H1 (cell line): ENCODE data around the gene UNC5B. TPM values are rescaled to one million over a fixed set of nuclear protein-coding genes. Genes with fewer than 3 reads are reported as not detected.

Experiments
- CREB1 ChIP-seq: IDR thresholded peaks from 2 replicates; pipeline ENCODE4 v1.6.1; 2012; ENCODE audit warnings: inconsistent platforms
- EP300 ChIP-seq, 2 experiments: IDR thresholded peaks; 1 replicate in 1 of 2; 2 replicates in 1 of 2; pipeline ENCODE4 v1.6.1; 2011 to 2012; ENCODE audit warnings: low read depth in 2 of 2, low read length in 2 of 2, mild to moderate bottlenecking in 2 of 2, borderline replicate concordance in 1 of 2, inconsistent platforms in 1 of 2, moderate library complexity in 1 of 2
- RAD21 ChIP-seq, 2 experiments: IDR thresholded peaks in 1 of 2; conservative IDR thresholded peaks in 1 of 2; 2 replicates each; pipeline ENCODE4 v1.6.1; 2011; ENCODE audit warnings: low read depth in 2 of 2, low read length in 2 of 2, improper control_type of control experiment in 1 of 2, inconsistent platforms in 1 of 2, mild to moderate bottlenecking in 1 of 2, moderate library complexity in 1 of 2
- SP4 ChIP-seq: IDR thresholded peaks from 2 replicates; pipeline ENCODE4 v1.6.1; 2012; ENCODE audit warnings: low read length, inconsistent platforms
- polyA plus RNA-seq, 7 experiments: library from polyadenylated mRNA; depleted of rRNA in 3 of 7; stranded (reverse) in 5 of 7; unstranded in 2 of 7; fragments of >200 nt in 5 of 7; fragments of 200-250 nt in 2 of 7; gene quantifications; 1 replicate in 5 of 7; 2 replicates in 1 of 7; 4 replicates in 1 of 7; pipeline versions ENCODE4 v1.2.1 to v1.2.3, GENCODE V29; 2011 to 2013; ENCODE audit warnings: missing spikeins in 2 of 7, mixed read lengths in 2 of 7
- total RNA-seq: library from RNA; stranded (reverse); fragmentation: NEBNext Ultra II Directional; extraction: Animal tissue kit (Norgen Biotek cat#: 25700); gene quantifications from 2 replicates; pipeline ENCODE4 v1.2.1, GENCODE V29; 2021

UNC5B gene
- total and polyA plus RNA-seq, 2 of the 8 experiments (the other 6 are each of a cell fraction or from before 2014, with no cell fraction given), result 27.9 to 31.8 TPM

GRCh38 chr10:71185209-71185608 is 27.2 kb upstream of the UNC5B start (continued):
- TF ChIP-seq EP300 (IDR thresholded peaks at IDR 0.05; ENCODE audit: borderline replicate concordance in 1 of 2, low read depth in 2 of 2, low read length in 2 of 2) (no peak), RAD21 (IDR thresholded peaks at IDR 0.05 in 1 of 2, conservative IDR thresholded peaks at IDR 0.05 in 1 of 2; ENCODE audit: low read depth in 2 of 2, low read length in 2 of 2) (no peak), SP4 (no peak), CREB1 (no peak)
